SJCRH30 (cell line): Measurements from ENCODE around the gene UCMA. TPM values are rescaled to one million over a fixed set of nuclear protein-coding genes. Genes with fewer than 3 reads are reported as not detected.
"Not testable (repeated sequence)": the region's sequence is repeated elsewhere in the genome, so short reads cannot be mapped to it uniquely, and the experiment has no call there.

Source experiments
- DNase-seq, 2 experiments: peaks; one replicate each; pipeline ENCODE4 v3.0.0-alpha.2; 2015 to 2020
- H3K27ac ChIP-seq: fragments of 250-450 bp; sonication (Bioruptor Pico); 2 replicates; pipeline ENCODE4 v1.5.1; 2020; ENCODE audit warnings: mild to moderate bottlenecking, moderate library complexity
- H3K27me3 ChIP-seq: fragments of 250-450 bp; sonication (Bioruptor Pico); 2 replicates; pipeline ENCODE4 v1.5.1; 2020; ENCODE audit warnings: mild to moderate bottlenecking, moderate library complexity
- H3K36me3 ChIP-seq: fragments of 250-450 bp; sonication (Bioruptor Pico); 2 replicates; pipeline ENCODE4 v1.5.1; 2020; ENCODE audit warnings: mild to moderate bottlenecking, moderate library complexity
- H3K4me1 ChIP-seq: fragments of 250-450 bp; sonication (Bioruptor Pico); 2 replicates; pipeline ENCODE4 v1.5.1; 2020; ENCODE audit warnings: mild to moderate bottlenecking, moderate library complexity
- H3K4me3 ChIP-seq: fragments of 250-450 bp; sonication (Bioruptor Pico); 2 replicates; pipeline ENCODE4 v1.5.1; 2020; ENCODE audit warnings: mild to moderate bottlenecking, moderate library complexity
- H3K9me3 ChIP-seq: fragments of 250-450 bp; sonication (Bioruptor Pico); replicated peaks from 2 replicates; pipeline ENCODE4 v1.5.1; 2020; ENCODE audit warnings: mild to moderate bottlenecking, moderate library complexity
- total RNA-seq: library from RNA; depleted of rRNA; stranded (reverse); fragments of >200 nt; shearing (Covaris generic); gene quantifications from 2 replicates; pipeline ENCODE4 v1.2.3, GENCODE V29; 2014; rRNA removed

Gene UCMA, protein sequence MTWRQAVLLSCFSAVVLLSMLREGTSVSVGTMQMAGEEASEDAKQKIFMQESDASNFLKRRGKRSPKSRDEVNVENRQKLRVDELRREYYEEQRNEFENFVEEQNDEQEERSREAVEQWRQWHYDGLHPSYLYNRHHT
- not detected in 2 replicates for total RNA-seq

- H3K4me1 ChIP-seq = peaks cover 2% of the 10 kb centered on the region; the same call in 1 of the 2 replicates
- H3K9me3 ChIP-seq = no peaks in the 10 kb centered on the region
- DNase-seq = no peak
- no peak within 1 kb of the TSS for H3K4me3 ChIP-seq
- no peaks in the 10 kb centered on the region for H3K36me3 ChIP-seq
- H3K27ac ChIP-seq = no peak within 1 kb of the TSS
- H3K27me3 ChIP-seq = no peaks in the 10 kb centered on the region
These were observed at the start of gene UCMA for GRCh38 chr10:13234172-13234571. UCMA (minus strand) TSS chr10:13234374; CDS start chr10:13234258, 116 bp downstream.

DNA sequence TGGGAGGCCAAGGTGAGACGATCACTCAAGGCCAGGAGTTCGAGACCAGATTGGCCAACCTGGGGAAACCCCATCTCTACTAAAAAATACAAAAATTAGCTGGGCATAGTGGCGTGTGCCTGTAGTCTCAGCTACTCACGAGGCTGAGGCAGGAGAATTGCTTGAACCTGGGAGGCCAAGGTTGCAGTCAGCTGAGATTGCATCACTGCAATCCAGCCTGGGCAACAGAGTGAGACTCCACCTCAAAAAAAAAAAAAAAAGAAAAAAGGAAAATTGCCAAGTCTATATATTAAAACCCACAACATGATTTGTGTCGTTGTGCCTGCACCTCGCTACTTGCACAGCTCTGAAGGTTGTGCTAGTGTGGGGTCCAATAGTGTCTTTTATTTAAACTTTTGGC is 48.2 kb upstream of the UCMA start:
- H3K27ac ChIP-seq, H3K4me3 ChIP-seq, DNase-seq, H3K36me3 ChIP-seq, H3K27me3 ChIP-seq, H3K9me3 ChIP-seq, H3K4me1 ChIP-seq: not testable (repeated sequence)

DNA sequence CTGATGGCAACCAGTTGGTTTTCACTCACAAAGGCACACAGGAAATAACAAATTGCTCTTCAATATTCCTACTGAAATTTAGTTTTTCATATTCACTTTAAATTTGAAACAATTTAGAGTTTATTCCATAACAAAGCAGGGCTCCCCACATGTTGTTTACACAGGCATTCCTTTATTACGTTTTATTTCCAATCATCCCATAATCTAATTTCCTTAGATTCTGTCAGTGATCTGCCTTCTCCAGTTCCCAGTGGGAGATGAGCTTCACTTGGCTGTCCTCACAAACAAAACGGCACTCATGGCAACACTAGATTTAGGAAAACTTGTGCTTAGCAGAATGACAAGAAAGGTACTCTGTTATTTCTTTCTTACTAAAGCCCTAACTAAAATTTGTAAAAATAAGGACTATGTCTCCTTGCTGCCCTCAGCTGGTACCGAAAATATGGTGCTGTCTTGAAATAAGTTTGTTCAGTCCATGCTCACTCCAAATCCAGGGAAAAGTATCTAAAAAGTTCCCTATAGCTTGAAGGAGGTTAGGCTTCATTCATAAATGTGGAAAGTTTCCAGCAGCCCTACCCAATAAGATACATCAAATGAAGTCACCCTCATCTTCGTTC is 42.7 kb upstream of the UCMA start:
- H3K36me3 ChIP-seq = no peaks in the 10 kb centered on the region; the same call in 1 of the 2 replicates
- H3K27ac ChIP-seq = no peak overlapping the region
- no peaks in the 10 kb centered on the region for H3K27me3 ChIP-seq
- no peak overlapping the region for H3K4me3 ChIP-seq
- DNase-seq = no peak
- H3K9me3 ChIP-seq = no peaks in the 10 kb centered on the region
- no peaks in the 10 kb centered on the region for H3K4me1 ChIP-seq

DNA sequence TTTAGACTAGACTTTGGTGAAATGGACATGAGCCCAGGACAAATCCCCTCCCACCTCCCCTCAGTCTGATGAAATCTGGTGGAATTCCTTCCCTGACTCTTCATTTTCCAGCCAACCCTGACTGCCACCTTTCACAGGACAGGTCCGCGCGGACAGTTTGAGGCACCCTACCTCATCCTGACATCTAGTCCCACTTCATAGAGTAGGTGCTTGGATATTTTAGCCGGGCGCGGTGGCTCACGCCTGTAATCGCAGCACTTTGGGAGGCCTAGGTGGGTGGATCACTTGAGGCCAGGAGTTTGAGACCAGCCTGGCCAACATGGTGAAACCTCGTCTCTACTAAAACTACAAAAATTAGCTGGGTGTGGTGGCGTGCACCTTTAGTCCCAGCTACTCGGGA is 42.0 kb upstream of the UCMA start:
- H3K4me3 ChIP-seq, H3K9me3 ChIP-seq, H3K27ac ChIP-seq, H3K36me3 ChIP-seq, H3K27me3 ChIP-seq, H3K4me1 ChIP-seq, DNase-seq: not testable (repeated sequence)

DNA sequence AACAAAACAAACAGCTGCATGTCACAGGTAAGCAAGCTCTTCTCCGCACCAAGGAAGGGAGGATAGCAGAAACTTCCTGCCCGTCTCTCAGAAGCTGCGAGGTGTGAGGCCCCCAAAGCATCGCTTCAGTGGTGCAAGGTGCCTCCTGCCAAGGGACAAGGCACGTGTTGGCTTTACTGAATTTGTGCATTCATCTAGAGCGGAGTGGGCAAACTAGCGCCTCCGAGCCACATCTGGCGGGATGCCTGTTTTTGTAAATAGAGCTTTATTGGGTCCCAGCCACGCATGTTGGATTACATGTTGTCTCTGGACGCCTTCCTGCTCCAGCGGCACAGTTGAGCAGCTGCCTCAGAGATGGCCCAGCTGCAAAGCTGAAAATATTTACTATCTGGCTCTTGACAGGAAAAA is 38.0 kb upstream of the UCMA start:
- no peaks in the 10 kb centered on the region for H3K27me3 ChIP-seq
- H3K36me3 ChIP-seq = no peaks in the 10 kb centered on the region
- DNase-seq = peak; percentile 45 to 65
- H3K4me3 ChIP-seq = peak overlapping the region; percentile 39
- no peak overlapping the region for H3K27ac ChIP-seq
- H3K4me1 ChIP-seq = 0 out of 2 replicates have a peak, but pooled peaks cover 5% of the 10 kb centered on the region
- no peaks in the 10 kb centered on the region for H3K9me3 ChIP-seq

DNA sequence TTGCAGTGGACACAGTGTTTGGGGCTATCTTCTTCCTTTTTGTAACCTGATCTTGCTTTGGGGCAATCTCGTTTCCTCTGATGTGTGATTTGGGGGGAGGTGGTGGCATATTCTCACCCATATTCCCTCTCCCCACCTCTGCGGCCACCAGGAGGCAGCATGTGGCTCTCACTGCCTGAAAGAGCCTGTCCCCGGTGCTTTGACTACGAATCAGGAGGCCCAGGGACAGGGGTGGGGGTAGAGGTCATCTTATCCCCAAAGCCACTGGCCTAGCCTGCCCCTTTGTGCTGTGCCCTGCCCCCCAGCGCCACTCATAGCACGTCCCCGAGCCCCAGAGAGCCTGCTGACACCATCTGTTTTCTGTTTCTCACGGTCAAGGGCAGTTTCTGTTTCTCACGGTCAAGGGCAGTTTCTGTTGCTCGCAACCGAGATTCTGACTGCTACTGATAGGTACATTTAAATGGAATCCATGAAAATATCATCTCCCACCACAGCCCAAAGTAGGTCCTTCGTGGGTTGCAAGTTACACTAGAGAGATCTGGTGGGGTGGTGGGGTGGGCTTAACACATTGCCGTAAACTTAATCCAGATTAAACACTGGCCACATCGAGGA is 37.5 kb upstream of the UCMA start:
- Histone ChIP-seq H3K4me3 (peak overlapping the region; percentile 39), H3K27me3 (no peaks in the 10 kb centered on the region), H3K9me3 (no peaks in the 10 kb centered on the region), H3K36me3 (no peaks in the 10 kb centered on the region), H3K27ac (no peak overlapping the region), H3K4me1 (0 out of 2 replicates have a peak, but pooled peaks cover 5% of the 10 kb centered on the region)
- peak; percentile 71 to 75 for DNase-seq

DNA sequence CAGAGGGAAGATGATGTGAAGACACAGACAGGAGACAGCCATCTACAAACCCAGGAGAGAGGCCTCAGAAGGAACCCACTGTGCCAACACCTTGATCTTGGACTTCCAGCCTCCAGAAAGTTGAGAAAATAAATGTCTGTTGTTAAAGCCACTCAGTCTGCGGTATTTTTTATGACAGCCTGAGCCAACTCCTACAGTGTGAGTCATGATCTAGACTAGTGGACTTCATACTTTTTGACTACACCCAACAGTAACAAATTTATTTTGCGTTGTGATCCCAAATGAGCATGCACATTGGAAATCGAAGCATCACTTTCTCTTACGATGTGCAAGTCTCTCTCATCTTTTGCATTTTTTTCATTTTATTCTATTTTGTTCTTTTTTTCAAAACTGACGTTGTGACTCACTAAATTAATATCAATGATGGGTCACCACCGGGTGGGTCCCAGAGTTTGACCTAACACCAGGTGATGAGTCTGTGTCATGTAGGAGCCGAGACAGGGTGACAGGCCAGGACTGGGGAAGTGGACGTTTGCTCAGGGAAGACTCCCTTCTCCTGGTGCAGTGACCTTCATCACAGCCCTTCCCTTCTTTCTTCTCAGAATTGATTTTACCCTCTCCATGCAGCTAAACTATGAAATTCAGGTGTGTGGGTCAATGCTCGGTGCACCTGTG is 36.8 kb upstream of the UCMA start:
- Histone ChIP-seq H3K4me3 (peak overlapping the region; percentile 39), H3K9me3 (no peaks in the 10 kb centered on the region), H3K4me1 (0 out of 2 replicates have a peak, but pooled peaks cover 5% of the 10 kb centered on the region), H3K27me3 (no peaks in the 10 kb centered on the region), H3K36me3 (no peaks in the 10 kb centered on the region), H3K27ac (no peak overlapping the region)
- no peak for DNase-seq

GRCh38 chr10:13268841-13269240 is 34.7 kb upstream of the UCMA start:
- Histone ChIP-seq H3K4me1 (0 out of 2 replicates have a peak, but pooled peaks cover 5% of the 10 kb centered on the region), H3K9me3 (no peaks in the 10 kb centered on the region), H3K27me3 (no peaks in the 10 kb centered on the region), H3K36me3 (no peaks in the 10 kb centered on the region), H3K27ac (no peak overlapping the region), H3K4me3 (no peak overlapping the region)
- DNase-seq = no peak

GRCh38 chr10:13268310-13268709 is 34.1 kb upstream of the UCMA start:
- H3K4me1 ChIP-seq = 0 out of 2 replicates have a peak, but pooled peaks cover 5% of the 10 kb centered on the region
- H3K36me3 ChIP-seq = no peaks in the 10 kb centered on the region
- H3K4me3 ChIP-seq = no peak overlapping the region
- no peaks in the 10 kb centered on the region for H3K9me3 ChIP-seq
- H3K27ac ChIP-seq = no peak overlapping the region
- H3K27me3 ChIP-seq = no peaks in the 10 kb centered on the region
- no peak for DNase-seq

DNA sequence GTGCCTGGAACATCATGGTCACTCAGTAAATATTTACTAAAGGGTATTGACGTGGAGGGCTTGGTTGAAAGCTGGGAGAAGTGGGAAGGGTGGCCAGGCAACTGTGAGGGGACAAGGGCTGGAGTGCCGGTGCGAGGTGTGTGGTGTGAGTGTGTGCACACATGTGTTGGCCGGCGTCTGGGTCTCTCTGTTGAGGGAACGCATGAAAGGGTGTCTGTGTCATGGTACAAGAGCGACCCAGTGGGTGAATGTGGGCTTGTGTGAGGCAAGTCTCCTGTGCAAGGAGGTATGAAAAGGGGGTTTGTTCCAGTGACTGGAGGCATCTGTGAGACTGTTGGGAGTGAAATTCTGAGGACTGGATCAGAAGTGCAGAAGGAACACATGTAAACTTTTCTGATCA is 29.4 kb upstream of the UCMA start:
- DNase-seq = no peak
- Histone ChIP-seq H3K4me1 (no peaks in the 10 kb centered on the region), H3K9me3 (no peaks in the 10 kb centered on the region), H3K4me3 (no peak overlapping the region), H3K36me3 (no peaks in the 10 kb centered on the region), H3K27me3 (no peaks in the 10 kb centered on the region), H3K27ac (no peak overlapping the region)

DNA sequence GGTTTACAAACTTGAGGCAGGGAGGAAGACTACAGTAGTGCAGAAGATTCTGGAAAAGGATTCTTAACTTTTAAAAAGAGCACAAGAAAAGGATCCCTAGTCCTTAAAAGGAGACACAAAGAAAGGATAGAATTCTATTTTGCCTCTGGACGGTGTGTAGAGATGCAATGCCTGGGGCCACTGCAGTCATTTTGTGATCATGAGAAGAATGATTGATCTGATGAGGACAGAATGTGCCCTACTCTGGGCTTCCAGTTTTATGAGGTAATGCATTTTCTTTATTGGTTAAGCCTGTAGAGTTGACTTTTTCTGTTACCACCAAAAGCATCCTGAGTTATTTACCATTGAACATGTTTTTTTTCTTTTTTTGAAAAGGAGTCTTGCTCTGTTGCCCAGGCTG is 28.3 kb upstream of the UCMA start:
- no peaks in the 10 kb centered on the region for H3K36me3 ChIP-seq
- no peaks in the 10 kb centered on the region for H3K9me3 ChIP-seq
- no peak overlapping the region for H3K4me3 ChIP-seq
- no peaks in the 10 kb centered on the region for H3K27me3 ChIP-seq
- no peaks in the 10 kb centered on the region for H3K4me1 ChIP-seq
- no peak overlapping the region for H3K27ac ChIP-seq
- DNase-seq = no peak

DNA sequence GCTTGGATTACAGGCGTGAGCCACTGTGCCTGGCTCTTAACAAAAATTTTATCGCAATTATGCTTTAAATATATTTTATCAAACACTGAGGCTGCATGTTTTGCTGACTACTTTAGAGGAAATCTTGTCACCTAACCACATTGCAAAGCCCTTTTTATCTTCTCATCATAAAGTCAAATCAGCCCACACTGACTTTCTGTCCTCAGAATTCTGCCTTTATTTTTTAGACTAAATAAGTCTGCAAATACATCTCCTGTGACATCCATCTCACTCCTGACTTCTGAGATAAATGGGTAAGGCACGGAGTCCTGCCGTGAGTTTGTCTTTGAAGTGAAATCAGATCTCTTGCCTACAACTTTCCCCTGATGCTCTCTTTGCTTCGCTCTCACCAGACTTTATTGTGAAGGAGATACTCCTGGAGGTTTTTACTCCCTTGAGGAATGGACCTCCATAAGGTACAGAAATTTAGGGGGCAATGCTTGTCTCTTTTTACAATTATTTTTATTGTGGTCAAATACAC is 23.5 kb upstream of the UCMA start:
- no peak for DNase-seq
- H3K4me3 ChIP-seq = no peak overlapping the region
- H3K36me3 ChIP-seq = no peaks in the 10 kb centered on the region
- no peaks in the 10 kb centered on the region for H3K4me1 ChIP-seq
- H3K9me3 ChIP-seq = no peaks in the 10 kb centered on the region
- no peak overlapping the region for H3K27ac ChIP-seq
- 0 out of 2 replicates have a peak, but pooled peaks cover 6% of the 10 kb centered on the region for H3K27me3 ChIP-seq

- Histone ChIP-seq H3K27ac (no peak overlapping the region), H3K4me3 (no peak overlapping the region), H3K27me3 (0 out of 2 replicates have a peak, but pooled peaks cover 6% of the 10 kb centered on the region), H3K36me3 (no peaks in the 10 kb centered on the region), H3K4me1 (no peaks in the 10 kb centered on the region), H3K9me3 (no peaks in the 10 kb centered on the region)
- no peak for DNase-seq
These were observed 22.5 kb upstream of the UCMA start for GRCh38 chr10:13256627-13257026.

GRCh38 chr10:13253726-13254125 is 19.6 kb upstream of the UCMA start:
- Histone ChIP-seq H3K4me1 (no peaks in the 10 kb centered on the region), H3K4me3 (no peak overlapping the region), H3K27me3 (0 out of 2 replicates have a peak, but pooled peaks cover 6% of the 10 kb centered on the region), H3K36me3 (no peaks in the 10 kb centered on the region), H3K27ac (no peak overlapping the region), H3K9me3 (no peaks in the 10 kb centered on the region)
- no peak for DNase-seq

DNA sequence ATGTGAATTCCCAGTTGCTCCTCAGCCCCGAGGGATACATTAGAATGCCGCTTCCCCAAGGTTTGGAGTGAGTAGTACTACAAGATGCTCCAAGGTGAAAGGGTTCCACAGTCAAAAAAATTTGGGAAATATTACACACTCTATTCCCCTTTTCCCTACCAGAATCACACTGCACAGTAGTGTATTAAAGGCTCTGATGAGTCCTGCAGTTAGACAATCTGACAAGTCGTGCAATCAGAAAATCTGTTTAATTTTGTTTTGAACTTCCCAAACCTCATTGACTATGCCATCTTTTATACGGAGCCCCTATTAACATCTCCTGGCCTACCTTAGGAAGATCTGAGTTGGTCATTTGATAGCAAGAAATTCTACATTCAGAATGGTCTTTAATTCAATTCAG is 13.6 kb upstream of the UCMA start:
- no peaks in the 10 kb centered on the region for H3K27me3 ChIP-seq
- no peak overlapping the region for H3K4me3 ChIP-seq
- H3K4me1 ChIP-seq = no peaks in the 10 kb centered on the region
- no peak for DNase-seq
- no peaks in the 10 kb centered on the region for H3K9me3 ChIP-seq
- no peak overlapping the region for H3K27ac ChIP-seq
- no peaks in the 10 kb centered on the region for H3K36me3 ChIP-seq
